Trophoblast cell (in vitro differentiated cells and primary cell): ENCODE data around the gene MUL1.
"Not testable (repeated sequence)": the region's sequence is repeated elsewhere in the genome, so short reads cannot be mapped to it uniquely, and the experiment has no call there.

Experiments used
- DNase-seq, 2 donors: peaks; one replicate each; pipeline ENCODE4 v3.0.0-alpha.2; 2016
- H2AFZ ChIP-seq: 2 replicates; pipeline ENCODE4 v1.6.1; 2013; ENCODE audit warnings: low read length, moderate library complexity, mild to moderate bottlenecking; ENCODE audit not compliant: insufficient read depth, poor library complexity
- H2AK5ac ChIP-seq: 2 replicates; pipeline ENCODE4 v1.6.1; 2013; ENCODE audit warnings: mild to moderate bottlenecking, low read length
- H2BK120ac ChIP-seq: 2 replicates; pipeline ENCODE4 v1.6.1; 2013; ENCODE audit warnings: low read length, mild to moderate bottlenecking, moderate library complexity; ENCODE audit not compliant: insufficient read depth, poor library complexity
- H2BK12ac ChIP-seq: 2 replicates; pipeline ENCODE4 v1.6.1; 2013; ENCODE audit warnings: mild to moderate bottlenecking, low read length, moderate library complexity
- H2BK5ac ChIP-seq: 2 replicates; pipeline ENCODE4 v1.6.1; 2013; ENCODE audit warnings: low read length, low read depth, moderate library complexity, mild to moderate bottlenecking; ENCODE audit not compliant: poor library complexity
- H3K14ac ChIP-seq: 2 replicates; pipeline ENCODE4 v1.6.1; 2013; ENCODE audit warnings: mild to moderate bottlenecking, low read length
- H3K18ac ChIP-seq: 2 replicates; pipeline ENCODE4 v1.6.1; 2013; ENCODE audit warnings: mild to moderate bottlenecking, low read length
- H3K23ac ChIP-seq: 2 replicates; pipeline ENCODE4 v1.6.1; 2013; ENCODE audit warnings: low read length
- H3K27ac ChIP-seq: 2 replicates; pipeline ENCODE4 v1.5.1; 2013; ENCODE audit warnings: low read depth, mild to moderate bottlenecking, inconsistent platforms, low read length, moderate library complexity
- H3K27me3 ChIP-seq: 2 replicates; pipeline ENCODE4 v1.6.1; 2013; ENCODE audit warnings: inconsistent platforms, mild to moderate bottlenecking, low read length, moderate library complexity; ENCODE audit not compliant: insufficient read depth
- H3K36me3 ChIP-seq, 2 experiments: 1 replicate in 1 of 2; 2 replicates in 1 of 2; pipeline ENCODE4 v1.6.1; 2013; ENCODE audit warnings: low read length in 2 of 2, mild to moderate bottlenecking in 2 of 2, moderate library complexity in 1 of 2; ENCODE audit not compliant: insufficient read depth in 2 of 2, control insufficient read depth in 1 of 2
- H3K4ac ChIP-seq: 2 replicates; pipeline ENCODE4 v1.6.1; 2013; ENCODE audit warnings: low read depth, mild to moderate bottlenecking, low read length, moderate library complexity
- H3K4me1 ChIP-seq, 2 experiments: 1 replicate in 1 of 2; 2 replicates in 1 of 2; pipeline ENCODE4 v1.6.1; 2013; ENCODE audit warnings: low read length in 2 of 2, mild to moderate bottlenecking in 2 of 2, moderate library complexity in 1 of 2; ENCODE audit not compliant: insufficient read depth in 2 of 2, control insufficient read depth in 1 of 2
- H3K4me2 ChIP-seq: 2 replicates; pipeline ENCODE4 v1.6.1; 2013; ENCODE audit warnings: inconsistent platforms, mild to moderate bottlenecking, low read length, moderate library complexity
- H3K4me3 ChIP-seq: 2 replicates; pipeline ENCODE4 v1.5.1; 2013; ENCODE audit warnings: mild to moderate bottlenecking, low read depth, low read length, inconsistent platforms
- H3K79me1 ChIP-seq: one replicate; pipeline ENCODE4 v1.6.1; 2013; ENCODE audit warnings: low read length
- H3K79me2 ChIP-seq: 2 replicates; pipeline ENCODE4 v1.6.1; 2013; ENCODE audit warnings: low read length, mild to moderate bottlenecking; ENCODE audit not compliant: control insufficient read depth, insufficient read depth, poor library complexity
- H3K9ac ChIP-seq: 2 replicates; pipeline ENCODE4 v1.6.1; 2013; ENCODE audit warnings: mild to moderate bottlenecking, low read length
- H3K9me3 ChIP-seq: 2 replicates; pipeline ENCODE4 v1.6.1; 2013; ENCODE audit warnings: low read depth, mild to moderate bottlenecking, control low read depth, inconsistent platforms, low read length; ENCODE audit not compliant: insufficient read depth
- H4K12ac ChIP-seq: 2 replicates; pipeline ENCODE4 v1.6.1; 2013; ENCODE audit warnings: low read depth, mild to moderate bottlenecking, low read length, moderate library complexity
- H4K8ac ChIP-seq: 2 replicates; pipeline ENCODE4 v1.6.1; 2013; ENCODE audit warnings: low read depth, mild to moderate bottlenecking, low read length, moderate library complexity
- H4K91ac ChIP-seq: one replicate; pipeline ENCODE4 v1.6.1; 2013; ENCODE audit warnings: low read depth, mild to moderate bottlenecking, low read length, moderate library complexity
- WGBS: extraction: QIAGEN DNeasy Blood & Tissue Kit; methylation state at CpG from one replicate; pipeline ENCODE4 v1.1.7; 2013; ENCODE audit warnings: missing lambda C conversion rate; ENCODE audit not compliant: insufficient read length, insufficient coverage; ENCODE audit errors: extremely low coverage; 5-methylcytosine and 5-hydroxymethylcytosine counted together

Gene MUL1

DNA sequence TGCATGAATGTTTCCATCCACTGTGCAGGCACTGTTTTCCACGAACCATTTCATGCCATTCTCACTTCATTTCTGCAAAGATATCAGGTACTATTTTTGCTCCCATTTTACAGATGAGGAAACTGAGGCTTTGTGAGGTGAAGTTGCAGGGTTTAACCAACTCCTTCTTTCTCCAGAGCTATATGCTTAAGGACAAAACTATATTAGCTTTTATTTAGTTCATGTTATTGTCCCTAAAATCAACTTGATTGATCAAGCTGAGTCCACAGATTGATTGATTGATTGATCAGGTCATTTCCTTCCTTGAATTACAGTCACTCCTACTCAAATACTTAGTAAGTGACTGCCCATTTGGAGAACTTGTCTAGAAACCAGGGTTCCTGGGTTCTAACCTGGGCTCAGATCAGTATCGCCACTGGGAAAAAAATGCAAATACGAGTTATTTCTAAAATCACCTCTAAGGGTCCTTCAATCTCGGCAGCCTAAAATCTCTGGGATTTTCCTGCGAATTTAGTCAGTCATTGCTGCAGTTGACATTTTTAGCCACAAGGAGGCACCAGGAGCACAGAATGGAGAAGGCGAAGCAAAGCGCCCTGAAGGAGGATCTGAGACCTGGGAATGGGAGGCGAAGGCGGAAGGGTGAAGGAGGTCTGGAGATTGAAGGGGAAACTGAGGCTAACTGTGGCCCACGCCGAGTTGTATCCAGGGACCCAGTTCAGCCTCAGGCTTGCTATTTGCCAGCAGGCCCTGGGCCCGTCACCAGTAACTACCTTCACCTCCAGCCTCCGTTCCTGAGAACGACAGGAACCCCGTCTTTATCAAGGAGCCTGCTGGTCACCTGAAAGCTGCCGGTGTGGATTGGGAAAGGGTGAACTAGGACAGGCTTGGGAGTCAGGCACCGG is 14.3 kb upstream of the MUL1 start:
- Histone ChIP-seq H3K9me3 (no peaks in the 10 kb centered on the region), H3K4me2 (no peak overlapping the region), H3K4me3 (no peak overlapping the region), H2BK120ac (no peak overlapping the region), H3K79me1 (no peaks in the 10 kb centered on the region), H3K4me1 (no peaks in the 10 kb centered on the region), H2BK5ac (no peak overlapping the region), H3K36me3 (no peaks in the 10 kb centered on the region), H3K23ac (no peak overlapping the region), H4K12ac (no peak overlapping the region), H3K27ac (no peak overlapping the region), H3K14ac (no peak overlapping the region), H2AK5ac (no peak overlapping the region), H3K9ac (no peak overlapping the region), H4K91ac (no peak overlapping the region), H3K27me3 (no peaks in the 10 kb centered on the region), H3K79me2 (no peaks in the 10 kb centered on the region), H3K18ac (no peak overlapping the region), H4K8ac (no peak overlapping the region), H3K4ac (no peak overlapping the region), H2BK12ac (no peak overlapping the region), H2AFZ (no peak overlapping the region)
- DNase-seq: peak; percentile 77 to 96
- no CpG with 5 or more reads among the region's 17 CpGs for WGBS

DNA sequence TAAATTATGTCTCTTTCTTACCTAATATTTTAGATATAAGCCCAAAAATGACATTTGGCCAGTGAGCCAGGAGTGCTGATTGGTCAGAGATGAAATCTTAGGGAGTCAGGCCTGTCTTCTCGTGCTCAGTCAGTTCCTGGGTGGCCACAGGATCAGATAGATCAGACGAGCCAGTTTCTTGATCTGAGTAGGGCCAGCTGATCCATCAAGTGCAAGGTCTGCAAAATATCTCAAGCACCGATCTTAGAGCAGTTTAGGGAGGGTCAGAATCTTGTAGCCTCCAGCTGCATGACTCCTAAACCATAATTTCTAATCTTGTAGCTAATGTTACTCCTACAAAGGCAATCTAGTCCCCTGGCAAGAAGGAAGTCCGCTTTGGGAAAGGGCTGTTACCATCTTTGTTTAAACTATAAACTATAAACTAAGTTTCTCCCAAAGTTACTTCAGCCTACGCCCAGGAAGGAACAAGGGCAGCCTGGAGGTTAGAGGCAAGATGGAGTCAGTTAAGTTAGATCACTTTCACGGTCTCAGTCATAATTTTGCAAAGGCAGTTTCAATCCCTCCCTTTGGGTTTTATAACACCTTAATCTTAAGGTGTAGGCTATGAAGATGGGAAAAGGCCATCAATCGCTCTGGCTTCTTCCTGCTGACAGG is 11.8 kb upstream of the MUL1 start:
- H2BK5ac ChIP-seq, H3K18ac ChIP-seq, H3K9me3 ChIP-seq, H3K36me3 ChIP-seq, H3K14ac ChIP-seq, H2BK12ac ChIP-seq, H3K4me3 ChIP-seq, H2AK5ac ChIP-seq, H3K79me2 ChIP-seq, H3K23ac ChIP-seq, H3K27me3 ChIP-seq, H4K8ac ChIP-seq, H4K12ac ChIP-seq, H3K9ac ChIP-seq, H2BK120ac ChIP-seq, DNase-seq, H3K79me1 ChIP-seq, H3K4ac ChIP-seq, H3K4me2 ChIP-seq, H4K91ac ChIP-seq, H3K4me1 ChIP-seq, H3K27ac ChIP-seq, H2AFZ ChIP-seq: not testable (repeated sequence)
- WGBS: no CpG with 5 or more reads among the region's 7 CpGs

DNA sequence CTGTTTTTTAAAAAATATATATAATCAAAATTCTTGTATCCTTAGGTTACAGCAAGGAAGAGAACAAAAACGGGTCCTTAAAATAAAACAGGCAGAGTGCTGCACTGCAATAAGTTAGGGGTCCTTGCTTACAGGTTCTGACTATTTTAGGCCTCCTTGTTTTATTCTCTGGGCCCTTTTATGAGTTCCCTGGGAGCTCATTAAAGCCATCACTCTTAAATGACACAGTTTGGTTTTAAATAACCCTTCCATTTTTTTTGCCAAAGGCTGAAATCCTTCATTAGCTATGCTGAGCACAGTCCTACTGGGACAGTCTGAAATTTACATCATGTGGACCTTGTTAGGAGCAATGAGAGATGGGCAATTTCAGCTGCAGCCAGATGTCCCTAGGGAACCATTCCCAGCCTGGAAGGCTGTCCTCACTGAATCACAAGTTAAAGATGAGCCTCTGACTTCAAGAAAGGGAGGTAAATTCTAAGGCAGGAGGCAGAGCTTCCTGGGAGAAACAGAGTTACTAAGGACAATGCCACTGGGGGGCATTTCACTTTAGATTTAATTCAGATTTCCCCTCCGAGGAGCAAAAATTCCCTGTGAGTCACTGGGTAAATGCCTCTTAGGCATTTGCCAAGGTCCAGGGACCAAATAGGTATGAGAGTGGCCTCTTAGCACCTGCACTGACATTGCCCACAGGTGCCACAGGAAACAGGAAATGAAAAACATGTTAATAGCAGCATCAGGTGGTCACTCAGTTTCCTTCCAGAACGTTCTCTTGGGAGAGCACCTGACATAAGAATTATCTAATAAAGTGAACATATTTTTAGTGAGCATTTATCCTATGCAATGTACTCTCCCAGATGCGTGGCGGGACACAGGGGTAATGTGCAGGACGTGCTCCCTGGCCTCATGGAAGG is 3.8 kb upstream of the MUL1 start:
- no peak overlapping the region for H3K4ac ChIP-seq
- no peak overlapping the region for H2BK5ac ChIP-seq
- H3K4me3 ChIP-seq: no peak overlapping the region
- H3K27me3 ChIP-seq: peaks cover 2% of the 10 kb centered on the region
- H3K9ac ChIP-seq: no peak overlapping the region
- no peak overlapping the region for H3K14ac ChIP-seq
- H4K8ac ChIP-seq: no peak overlapping the region
- H2AK5ac ChIP-seq: no peak overlapping the region
- H3K79me2 ChIP-seq: peaks cover 3% of the 10 kb centered on the region
- no peak overlapping the region for H3K4me2 ChIP-seq
- H2AFZ ChIP-seq: no peak overlapping the region
- whole genome bisulfite sequencing: no CpG with 5 or more reads among the region's 6 CpGs
- DNase-seq: no peak
- H3K9me3 ChIP-seq: no peaks in the 10 kb centered on the region
- H3K18ac ChIP-seq: no peak overlapping the region
- H3K27ac ChIP-seq: no peak overlapping the region
- no peak overlapping the region for H4K91ac ChIP-seq
- H3K36me3 ChIP-seq: no peaks in the 10 kb centered on the region
- H2BK120ac ChIP-seq: no peak overlapping the region
- H2BK12ac ChIP-seq: no peak overlapping the region
- H4K12ac ChIP-seq: no peak overlapping the region
- peaks cover 2 to 3% of the 10 kb centered on the region in 2 experiments for H3K4me1 ChIP-seq
- H3K23ac ChIP-seq: no peak overlapping the region
- peaks cover 4% of the 10 kb centered on the region for H3K79me1 ChIP-seq

GRCh38 chr1:20508411-20508771 is 440 bp upstream of the MUL1 start:
- peaks cover 2 to 3% of the 10 kb centered on the region in 2 experiments for H3K4me1 ChIP-seq
- no peak for DNase-seq
- H4K12ac ChIP-seq: peak overlapping the region; percentile 79
- peak overlapping the region; percentile 96 for H3K4me3 ChIP-seq
- H3K79me2 ChIP-seq: peaks cover 3% of the 10 kb centered on the region
- peak overlapping the region; percentile 99 for H2AFZ ChIP-seq
- H4K91ac ChIP-seq: peak overlapping the region; percentile 66
- H3K27me3 ChIP-seq: peaks cover 2% of the 10 kb centered on the region
- peaks cover 4% of the 10 kb centered on the region for H3K79me1 ChIP-seq
- WGBS: no CpG with 5 or more reads among the region's 5 CpGs
- H2BK12ac ChIP-seq: no peak overlapping the region
- H3K27ac ChIP-seq: no peak overlapping the region
- H2BK5ac ChIP-seq: no peak overlapping the region
- H3K23ac ChIP-seq: no peak overlapping the region
- peak overlapping the region; percentile 50 for H3K14ac ChIP-seq
- no peaks in the 10 kb centered on the region for H3K9me3 ChIP-seq
- peak overlapping the region; percentile 93 for H3K4me2 ChIP-seq
- H3K36me3 ChIP-seq: no peaks in the 10 kb centered on the region
- no peak overlapping the region for H3K9ac ChIP-seq
- H3K18ac ChIP-seq: peak overlapping the region; percentile 74
- H2BK120ac ChIP-seq: no peak overlapping the region
- H3K4ac ChIP-seq: no peak overlapping the region
- H2AK5ac ChIP-seq: no peak overlapping the region
- peak overlapping the region; percentile 99 for H4K8ac ChIP-seq
